Stimulated activated CD8-positive, alpha-beta memory T cell treated with anti-CD3 and anti-CD28 coated beads, Interleukin-7, amount 100 ng/mL, for 4 hours (primary cell): ENCODE data around the gene ANKRD11.
"Not testable (repeated sequence)": the region's sequence is repeated elsewhere in the genome, so short reads cannot be mapped to it uniquely, and the experiment has no call there.

Source experiments
- DNase-seq, 2 donors: peaks; one replicate each; pipeline ENCODE4 v3.0.0-alpha.2; 2020; ENCODE audit warnings: low read depth in 2 of 2

ANKRD11 gene

DNA sequence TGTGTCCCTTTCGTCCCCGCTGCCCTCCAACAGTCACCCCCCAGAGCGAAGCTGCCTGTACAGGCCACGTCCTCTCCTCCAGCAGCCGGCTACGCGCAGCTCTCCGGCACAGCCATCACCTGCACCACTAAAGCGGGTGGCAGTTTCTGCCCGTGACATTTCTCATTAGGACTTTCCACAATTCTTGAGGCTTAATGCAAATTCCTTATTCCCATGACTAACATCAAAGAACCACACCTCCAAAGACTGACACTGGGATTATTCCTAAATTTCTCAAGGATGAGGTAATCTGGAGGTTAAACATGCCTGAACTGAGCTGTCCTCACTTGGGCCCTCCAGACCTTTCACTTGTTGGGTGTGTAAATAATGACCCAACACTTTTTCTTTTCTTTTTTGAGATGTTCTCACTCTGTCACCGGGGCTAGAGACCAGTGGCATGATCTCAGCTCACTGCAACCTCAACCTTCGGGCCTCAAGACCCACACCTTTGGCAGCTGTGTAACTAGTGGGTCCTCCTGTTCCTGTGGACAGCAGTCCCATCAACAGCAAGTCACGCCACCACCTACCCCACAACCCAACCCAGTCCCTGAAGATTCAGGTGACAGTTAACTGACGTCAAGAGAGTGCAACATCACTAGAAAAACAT lies 11.7 kb downstream of the ANKRD11 start:
- DNase-seq, result no peak

DNA sequence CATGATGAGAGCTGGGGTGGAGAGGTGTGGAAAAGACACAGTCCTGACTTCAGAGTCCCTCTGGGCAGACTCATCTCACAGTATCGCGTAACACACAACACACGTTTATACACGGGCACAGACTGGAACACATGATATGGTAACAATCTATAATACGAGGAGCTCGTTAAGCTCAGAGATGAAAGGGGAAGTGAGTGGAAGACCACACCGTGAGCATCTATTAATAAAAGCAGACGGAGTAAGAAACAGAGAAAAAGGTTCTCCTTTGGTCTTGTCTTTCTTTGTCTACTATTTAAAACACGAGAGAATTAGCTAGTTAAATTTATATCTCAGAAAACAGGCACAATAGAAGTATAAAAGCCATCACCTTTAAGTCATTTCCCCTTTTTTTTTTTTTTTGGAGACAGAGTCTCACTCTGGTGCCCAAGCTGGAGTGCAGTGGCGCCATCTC lies 13.5 kb downstream of the ANKRD11 start:
- no peak for DNase-seq

DNA sequence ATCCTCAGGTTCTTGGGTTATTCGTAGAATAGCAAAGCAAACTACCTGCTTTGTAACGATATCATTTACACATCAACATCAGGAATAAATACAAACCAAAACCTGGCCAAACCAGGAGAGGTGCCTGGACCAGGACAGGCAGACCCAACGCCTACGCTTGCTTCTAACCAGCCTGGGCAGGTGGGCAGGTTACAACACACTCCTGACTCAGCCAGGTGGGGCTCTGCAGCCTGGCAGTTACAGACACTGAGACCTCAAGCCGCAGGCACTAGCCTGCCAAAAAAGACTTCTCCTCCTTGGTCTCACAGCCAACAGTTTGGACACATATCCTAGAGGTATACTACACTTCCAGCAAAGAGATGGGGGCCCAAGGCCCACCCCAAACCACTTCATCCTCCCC lies 14.0 kb downstream of the ANKRD11 start:
- no peak for DNase-seq

DNA sequence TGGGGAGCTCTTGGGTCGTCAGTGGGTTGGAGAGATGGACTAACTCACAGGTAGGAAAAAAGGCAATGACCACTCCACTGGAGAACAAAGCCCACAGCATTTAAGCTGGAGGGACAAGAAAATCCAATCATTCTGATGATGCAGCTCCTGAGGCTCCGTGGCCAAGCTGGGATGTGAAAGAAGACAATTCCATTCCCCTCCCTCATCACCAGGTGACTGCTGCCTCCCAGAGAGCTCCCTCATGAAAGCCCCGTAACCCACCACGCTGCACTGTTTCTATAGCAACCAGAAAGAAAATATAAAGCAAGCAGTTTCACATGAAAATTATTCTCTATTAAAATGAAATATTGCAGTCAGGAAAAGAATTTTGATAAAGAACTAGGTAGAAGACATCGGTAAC lies 15.2 kb downstream of the ANKRD11 start:
- no peak for DNase-seq

DNA sequence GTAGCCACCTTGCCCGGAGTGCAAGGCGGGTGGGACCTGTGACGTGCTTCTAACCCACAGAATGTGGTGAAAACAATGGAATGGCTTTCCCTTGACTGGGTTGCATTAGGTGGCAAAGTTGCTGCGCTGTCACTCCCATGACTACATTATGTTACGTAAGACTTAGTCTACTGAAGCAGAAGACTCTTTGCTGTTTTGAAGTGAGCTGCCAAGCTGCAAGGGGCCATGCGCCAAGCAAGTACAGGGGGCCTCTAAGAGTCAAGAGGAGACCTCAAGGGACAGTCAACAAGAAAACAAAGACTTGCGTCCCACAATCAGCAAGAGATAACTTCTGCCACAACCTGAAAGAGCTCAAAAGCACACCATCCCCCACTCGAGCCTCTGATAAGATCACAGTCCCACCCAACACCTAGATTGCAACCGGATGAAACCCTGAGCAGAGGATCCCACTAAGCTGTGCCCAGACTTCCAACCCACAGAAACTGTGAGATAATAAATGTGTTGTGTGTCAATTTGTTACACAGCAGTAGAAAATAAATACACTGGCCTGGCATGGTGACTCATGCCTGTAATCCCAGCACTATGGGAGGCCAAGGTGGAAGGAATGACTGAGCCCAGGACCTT lies 16.5 kb downstream of the ANKRD11 start:
- DNase-seq, result no peak

DNA sequence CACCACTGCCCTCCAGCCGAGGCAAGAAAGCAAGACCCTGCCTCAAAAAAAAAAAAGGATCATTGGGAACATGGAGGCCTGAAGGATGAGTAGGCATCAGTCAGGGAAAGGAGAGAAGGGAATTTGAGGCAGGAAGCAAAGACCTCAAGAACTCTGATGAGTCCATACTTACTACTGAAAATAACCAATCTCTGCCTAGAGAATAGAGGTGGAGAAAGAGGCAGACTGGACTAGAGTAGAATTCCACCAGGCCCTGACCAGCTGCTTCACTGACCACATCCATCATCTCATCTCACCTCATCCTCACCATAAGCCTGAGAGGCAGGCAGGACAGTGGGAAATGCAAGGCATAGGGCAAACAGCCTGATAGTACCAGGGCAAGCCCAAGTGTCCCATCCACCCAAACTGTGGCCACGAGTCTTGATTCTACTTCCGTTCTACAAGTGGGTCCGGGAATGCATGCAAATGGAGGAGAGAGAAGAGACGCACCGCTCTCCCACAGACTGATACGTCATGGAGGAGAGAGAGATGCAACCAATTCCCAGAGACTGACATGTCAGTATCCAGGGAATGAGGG lies 17.1 kb downstream of the ANKRD11 start:
- no peak for DNase-seq

DNA sequence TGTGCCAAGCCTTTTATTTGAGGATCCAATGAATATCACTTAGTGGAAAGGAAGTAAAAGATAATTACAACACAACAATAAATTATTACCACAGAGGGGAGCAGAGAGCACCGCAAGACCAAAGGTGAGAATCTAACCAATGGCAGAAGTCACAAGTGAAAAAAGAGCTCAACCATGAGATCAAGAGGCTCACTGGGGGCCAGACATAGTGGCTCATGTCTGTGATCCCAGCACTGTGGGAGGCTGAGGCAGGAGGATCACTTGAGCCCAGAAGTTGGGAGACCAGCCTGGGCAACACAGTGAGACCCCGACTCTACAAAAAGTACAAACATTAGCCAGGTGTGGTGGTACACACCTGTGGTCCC lies 17.7 kb downstream of the ANKRD11 start:
- DNase-seq, result no peak

DNA sequence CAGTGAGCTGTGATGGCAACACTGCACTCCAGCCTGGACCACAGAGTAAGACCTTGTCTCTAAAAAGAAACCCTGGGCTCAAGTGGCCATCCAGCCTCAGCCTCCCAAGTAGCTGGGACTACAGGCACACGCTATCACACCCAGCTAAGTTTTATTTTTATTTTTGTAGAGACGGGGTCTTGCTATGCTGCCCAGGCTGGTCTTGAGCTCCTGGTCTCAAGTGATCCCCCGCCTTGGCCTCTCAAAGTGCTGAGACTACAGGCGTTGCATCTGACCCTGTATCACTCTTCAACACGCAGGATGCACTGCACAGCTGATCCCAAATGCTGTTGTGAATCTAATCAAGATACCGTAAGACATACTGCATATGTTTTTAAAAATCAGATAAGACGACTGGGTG lies 23.0 kb downstream of the ANKRD11 start:
- DNase-seq, result no peak

DNA sequence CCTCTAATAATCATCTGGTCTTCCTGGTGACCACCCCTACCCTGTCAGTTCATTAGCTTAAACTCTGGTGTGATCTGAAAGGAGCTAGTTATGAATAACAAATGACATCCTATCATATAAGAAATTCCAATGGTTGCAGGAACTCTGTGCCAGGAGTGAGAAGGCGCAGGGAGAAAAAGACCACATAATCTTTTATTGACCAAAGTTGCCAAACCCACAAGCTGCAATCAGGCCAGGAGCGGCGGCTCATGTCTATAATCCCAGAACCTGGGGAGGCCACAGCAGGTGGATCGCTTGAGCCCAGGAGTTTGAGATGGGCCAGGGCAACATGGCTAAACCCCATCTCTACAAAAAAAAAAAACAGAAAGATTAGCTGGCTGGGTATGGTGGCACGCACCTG lies 23.4 kb downstream of the ANKRD11 start:
- no peak for DNase-seq

DNA sequence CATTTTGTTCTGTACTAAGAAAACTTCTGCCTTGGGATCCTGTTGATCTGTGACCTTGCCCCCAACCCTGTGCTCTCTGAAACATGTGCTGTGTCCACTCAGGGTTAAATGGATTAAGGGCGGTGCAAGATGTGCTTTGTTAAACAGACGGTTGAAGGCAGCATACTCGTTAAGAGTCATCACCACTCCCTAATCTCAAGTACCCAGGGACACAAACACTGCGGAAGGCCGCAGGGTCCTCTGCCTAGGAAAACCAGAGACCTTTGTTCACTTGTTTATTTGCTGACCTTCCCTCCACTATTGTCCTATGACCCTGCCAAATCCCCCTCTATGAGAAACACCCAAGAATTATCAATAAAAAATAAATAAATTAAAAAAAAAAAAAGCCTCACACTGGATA lies 27.0 kb downstream of the ANKRD11 start:
- not testable (repeated sequence) for DNase-seq

DNA sequence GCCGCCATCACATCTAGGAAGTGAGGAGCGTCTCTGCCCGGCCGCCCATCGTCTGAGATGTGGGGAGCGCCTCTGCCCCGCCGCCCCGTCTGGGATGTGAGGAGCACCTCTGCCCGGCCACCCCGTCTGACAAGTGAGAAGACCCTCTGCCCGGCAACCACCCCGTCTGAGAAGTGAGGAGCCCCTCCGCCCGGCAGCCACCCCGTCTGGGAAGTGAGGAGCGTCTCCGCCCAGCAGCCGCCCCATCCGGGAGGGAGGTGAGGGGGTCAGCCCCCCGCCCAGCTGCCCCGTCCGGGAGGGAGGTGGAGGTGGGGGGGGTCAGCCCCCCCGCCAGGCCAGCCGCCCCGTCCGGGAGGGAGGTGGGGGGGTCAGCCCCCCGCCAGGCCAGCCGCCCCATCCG lies 27.7 kb downstream of the ANKRD11 start:
- not testable (repeated sequence) for DNase-seq

DNA sequence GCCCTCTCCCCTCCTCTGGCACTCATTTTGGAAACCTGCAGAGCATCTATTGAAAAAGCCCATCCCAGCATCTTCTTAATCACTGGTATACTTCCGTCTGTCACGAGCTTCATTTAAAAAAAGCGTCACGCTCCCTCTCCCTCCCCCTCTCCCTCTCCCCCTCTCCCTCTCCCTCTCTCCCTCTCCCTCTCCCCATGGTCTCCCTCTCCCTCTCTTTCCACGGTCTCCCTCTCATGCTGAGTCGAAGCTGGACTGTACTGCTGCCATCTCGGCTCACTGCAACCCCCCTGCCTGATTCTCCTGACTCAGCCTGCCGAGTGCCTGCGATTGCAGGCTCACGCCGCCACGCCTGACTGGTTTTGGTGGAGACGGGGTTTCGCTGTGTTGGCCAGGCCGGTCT lies 28.5 kb downstream of the ANKRD11 start:
- not testable (repeated sequence) for DNase-seq

DNA sequence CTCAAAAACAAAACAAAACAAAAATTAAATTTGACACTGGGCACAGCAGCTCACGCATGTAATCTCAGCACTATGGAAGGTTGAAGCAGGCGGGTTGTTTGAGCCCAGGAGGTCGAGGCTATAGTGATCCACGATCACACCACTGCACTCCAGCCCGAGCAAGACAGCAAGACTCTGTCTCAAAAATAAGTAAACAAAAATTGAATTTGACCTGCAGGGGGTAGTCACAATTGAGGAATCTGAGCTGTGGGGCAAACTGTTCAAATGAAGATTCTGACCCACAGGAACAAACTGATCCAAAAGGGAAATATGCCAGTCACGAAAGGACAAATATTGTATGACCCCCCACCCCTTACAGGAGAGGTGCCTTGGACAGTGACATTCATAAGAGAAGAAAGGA lies 29.8 kb downstream of the ANKRD11 start:
- no peak for DNase-seq

DNA sequence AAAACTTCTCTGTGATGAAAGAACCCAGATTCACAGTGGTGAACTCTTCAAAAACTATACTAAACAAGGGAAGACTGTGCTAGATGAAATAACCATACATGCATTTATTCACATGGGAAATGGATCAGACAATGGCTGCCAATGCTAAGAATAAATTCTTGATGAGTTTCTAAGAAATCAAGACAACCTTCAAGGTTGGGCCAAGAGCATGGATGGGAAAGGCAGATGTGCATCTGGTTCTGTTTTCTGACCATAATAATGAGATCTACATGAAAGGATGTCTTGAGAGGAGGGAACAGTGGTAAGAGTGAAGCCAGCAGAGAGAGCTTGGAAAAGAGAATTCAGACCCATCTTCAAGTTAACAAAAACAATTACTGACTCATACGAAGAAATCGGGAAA lies 31.4 kb downstream of the ANKRD11 start:
- DNase-seq, result no peak

DNA sequence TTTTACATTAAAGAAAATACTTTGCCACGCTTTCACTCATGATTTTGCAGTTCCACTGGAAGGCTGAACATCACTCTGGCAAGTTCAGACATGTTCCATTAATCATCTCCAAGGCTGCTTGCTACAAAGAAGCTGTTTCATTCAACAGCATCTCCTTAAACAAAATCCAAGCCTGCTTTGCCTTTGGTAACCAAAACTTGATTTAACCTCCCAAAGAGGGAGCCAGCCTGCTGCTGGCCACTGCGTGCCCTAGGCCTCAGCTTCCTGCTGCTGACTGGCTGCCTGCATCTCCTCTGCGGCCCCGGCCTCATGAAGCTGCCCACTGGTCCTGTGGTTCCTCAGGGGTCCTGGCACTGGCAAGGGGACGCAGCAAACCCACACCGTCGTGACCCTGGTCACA lies 31.8 kb downstream of the ANKRD11 start:
- DNase-seq, result no peak

DNA sequence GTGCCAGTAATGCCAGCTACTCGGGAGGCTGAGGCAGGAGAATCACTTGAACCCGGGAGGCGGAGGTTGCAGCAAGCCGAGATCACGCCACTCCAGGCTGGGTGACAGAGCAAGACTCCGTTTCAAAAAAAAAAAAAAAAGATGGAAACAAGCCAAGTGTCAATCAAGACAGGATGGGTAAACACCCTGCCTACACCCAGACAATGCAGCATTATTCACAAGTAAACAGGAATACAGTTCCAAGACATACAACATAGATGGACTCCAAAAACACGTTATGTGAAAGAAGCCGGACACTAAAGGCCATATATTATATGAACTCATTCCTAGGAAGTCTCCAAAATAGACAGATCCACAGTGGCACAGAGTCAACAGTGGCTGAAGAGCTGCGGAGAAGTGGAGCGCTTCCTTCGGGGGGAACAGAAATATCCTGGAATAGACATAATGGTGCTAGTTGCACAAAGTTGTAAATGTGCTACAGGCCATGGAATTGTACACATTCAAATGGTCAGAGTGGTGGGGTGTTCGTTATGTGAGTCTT lies 33.9 kb downstream of the ANKRD11 start:
- no peak for DNase-seq

DNA sequence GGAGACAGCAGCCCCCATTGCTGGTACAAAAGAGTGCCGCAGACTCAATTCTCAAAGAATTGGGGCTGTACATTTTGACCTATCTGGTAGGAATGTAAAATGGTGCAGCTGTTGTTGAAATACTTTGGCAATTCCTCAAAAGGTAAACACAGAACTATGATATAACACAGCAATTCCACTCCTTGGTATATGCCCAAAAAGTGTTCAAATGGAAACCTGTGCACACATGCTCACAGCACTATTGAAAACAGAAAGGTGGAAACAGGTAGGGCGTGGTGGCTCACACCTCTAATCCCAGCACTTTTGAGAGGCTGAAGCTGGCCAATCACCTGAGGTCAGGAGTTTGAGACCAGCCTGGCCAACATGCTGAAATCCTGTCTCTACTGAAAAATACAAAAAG lies 34.7 kb downstream of the ANKRD11 start:
- DNase-seq, result no peak

DNA sequence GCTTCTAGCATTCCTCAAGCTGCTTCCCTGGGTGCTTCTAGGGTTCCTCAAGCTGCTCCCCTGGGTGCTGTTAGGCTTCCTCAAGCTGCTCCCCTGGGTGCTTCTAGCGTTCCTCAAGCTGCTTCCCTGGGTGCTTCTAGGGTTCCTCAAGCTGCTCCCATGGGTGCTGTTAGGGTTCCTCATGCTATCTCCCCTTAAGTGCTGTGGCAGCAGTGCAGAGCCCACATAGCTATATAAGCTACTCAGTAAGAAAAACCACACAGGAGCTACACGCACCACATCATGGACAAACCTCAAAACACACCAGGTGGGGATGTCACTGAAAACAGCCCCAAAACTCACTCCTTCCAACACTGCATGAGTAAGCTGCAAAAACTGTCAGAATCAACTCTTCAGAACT lies 35.2 kb downstream of the ANKRD11 start:
- DNase-seq, result no peak

DNA sequence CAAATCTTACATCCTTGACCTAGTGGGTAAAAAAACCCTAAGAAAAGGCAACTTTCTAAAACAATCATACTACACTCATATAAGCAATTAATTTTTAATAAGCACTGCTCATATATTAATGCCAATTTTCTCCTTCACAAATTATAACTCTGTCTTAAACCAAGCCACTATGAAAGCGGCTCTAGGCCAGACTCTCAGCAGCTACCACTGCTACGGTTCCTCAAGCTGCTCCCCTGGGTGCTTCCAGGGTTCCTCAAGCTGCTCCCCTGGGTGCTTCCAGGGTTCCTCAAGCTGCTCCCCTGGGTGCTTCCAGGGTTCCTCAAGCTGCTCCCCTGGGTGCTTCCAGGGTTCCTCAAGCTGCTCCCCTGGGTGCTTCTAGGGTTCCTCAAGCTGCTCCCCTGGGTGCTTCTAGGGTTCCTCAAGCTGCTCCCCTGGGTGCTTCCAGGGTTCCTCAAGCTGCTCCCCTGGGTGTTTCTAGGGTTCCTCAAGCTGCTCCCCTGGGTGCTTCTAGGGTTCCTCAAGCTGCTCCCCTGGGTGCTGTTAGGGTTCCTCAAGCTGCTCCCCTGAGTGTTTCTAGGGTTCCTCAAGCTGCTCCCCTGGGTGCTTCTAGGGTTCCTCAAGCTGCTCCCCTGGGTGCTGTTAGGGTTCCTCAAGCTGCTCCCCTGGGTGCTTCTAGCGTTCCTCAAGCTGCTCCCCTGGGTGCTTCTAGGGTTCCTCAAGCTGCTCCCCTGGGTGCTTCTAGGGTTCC lies 35.8 kb downstream of the ANKRD11 start:
- not testable (repeated sequence) for DNase-seq

DNA sequence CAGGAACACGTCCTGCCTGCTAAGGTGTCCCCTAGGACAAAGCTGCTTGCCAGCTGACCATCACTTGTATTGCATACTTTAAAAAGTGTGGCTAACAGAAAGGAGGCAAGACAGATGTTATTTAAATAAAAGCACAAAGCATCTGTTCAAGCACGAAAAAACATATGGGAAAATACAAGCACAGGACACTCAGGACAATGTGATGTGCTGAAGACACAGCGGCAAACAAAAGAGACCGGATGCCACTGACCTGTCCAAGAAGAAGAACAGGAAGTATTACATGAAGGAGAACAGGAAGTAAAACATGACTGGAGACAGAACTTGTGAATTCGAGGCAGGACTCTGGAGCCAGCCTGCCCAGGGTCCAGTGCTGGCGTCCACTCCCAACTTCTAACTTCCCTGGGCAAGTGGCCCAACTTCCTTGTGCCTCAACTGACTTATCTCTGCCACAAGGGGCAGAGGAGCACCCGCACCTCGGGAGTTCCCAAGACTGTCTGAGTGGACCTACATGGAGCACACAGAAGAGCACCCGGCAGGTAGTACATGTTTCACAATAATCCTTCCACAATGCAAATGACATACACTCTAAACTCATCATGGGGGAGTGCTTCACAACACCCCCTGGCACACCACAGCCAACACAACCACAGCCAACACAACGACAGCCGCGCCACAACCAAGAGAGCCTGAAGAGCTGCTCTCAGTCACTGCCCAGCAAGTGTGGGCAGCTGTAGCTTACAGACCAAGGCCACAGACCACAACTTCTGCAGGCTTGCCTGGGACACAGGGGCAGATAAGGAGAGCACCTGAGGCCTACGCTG lies 36.6 kb downstream of the ANKRD11 start:
- DNase-seq, result no peak

DNA sequence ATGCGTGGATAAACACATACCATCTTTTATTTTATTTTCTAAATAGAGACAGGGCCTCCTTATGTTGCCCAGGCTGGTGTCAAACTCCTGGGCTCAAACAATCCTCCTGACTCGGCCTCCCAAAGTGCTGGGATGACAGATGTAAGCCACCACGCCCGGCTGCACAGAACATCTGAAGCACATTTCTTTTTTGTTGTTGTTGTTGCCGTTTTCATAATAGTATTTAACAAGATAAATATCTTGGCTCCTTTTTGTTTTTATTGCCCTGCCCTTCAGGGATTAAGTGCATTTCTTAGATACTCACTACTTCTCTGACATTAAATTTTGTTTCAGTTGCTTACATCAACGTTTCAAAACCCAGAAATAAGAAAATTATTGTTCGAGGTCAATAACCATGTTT lies 37.4 kb downstream of the ANKRD11 start:
- no peak for DNase-seq

DNA sequence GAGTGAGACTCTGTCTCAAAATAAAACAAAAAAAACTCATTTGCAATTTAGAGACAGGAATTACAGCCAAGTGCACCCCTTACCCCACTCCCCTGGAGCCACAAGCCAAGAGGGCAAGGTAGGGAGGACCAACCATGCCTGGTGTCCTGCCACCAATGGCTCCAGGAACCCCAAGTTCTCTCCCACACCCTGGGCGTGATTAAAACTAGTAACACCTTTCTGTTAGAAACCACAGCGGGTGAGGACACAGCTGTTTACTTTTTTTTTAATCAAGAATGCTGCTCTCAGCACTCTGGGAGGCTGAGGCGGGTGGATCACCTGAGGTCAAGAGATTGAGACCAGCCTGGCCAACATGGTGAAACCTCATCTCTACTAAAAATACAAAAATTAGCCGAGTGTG lies 38.1 kb downstream of the ANKRD11 start:
- no peak for DNase-seq
